ENCODE measurements around the gene HSPA1B.
"Not testable (repeated sequence)": the region's sequence is repeated elsewhere in the genome, so short reads cannot be mapped to it uniquely, and the experiment has no call there.

HSPA1B gene

GRCh38 chr6:31861150-31861549 is 33.6 kb downstream of the HSPA1B start:
- DNase-seq = no peak

GRCh38 chr6:31861919-31862343 is 34.4 kb downstream of the HSPA1B start:
- DNase-seq = no peak

GRCh38 chr6:31862344-31863235 is 35.1 kb downstream of the HSPA1B start, which contains the start of gene NEU1:
NEU1 (minus strand) TSS chr6:31862821; CDS start chr6:31862776, 45 bp downstream.
- peak; percentile 97 to 100 (median 99) for DNase-seq

- DNase-seq = not testable (repeated sequence)
Observed at GRCh38 chr6:31864123-31864562, 36.6 kb downstream of the HSPA1B start.

GRCh38 chr6:31864818-31865204 is 37.3 kb downstream of the HSPA1B start:
- no peak for DNase-seq

- DNase-seq = no peak
Observed at GRCh38 chr6:31865205-31866118, 37.9 kb downstream of the HSPA1B start.

- DNase-seq = not testable (repeated sequence)
Observed at GRCh38 chr6:31868658-31868971, 41.1 kb downstream of the HSPA1B start.

- DNase-seq = no peak
Observed at GRCh38 chr6:31869343-31869742, 41.8 kb downstream of the HSPA1B start.

- no peak for DNase-seq
Observed at GRCh38 chr6:31870385-31870921, 42.9 kb downstream of the HSPA1B start.

GRCh38 chr6:31871046-31871659 is 43.6 kb downstream of the HSPA1B start:
- no peak for DNase-seq

- no peak for DNase-seq
Observed at GRCh38 chr6:31874084-31874670, 46.6 kb downstream of the HSPA1B start.

GRCh38 chr6:31874836-31875572 is 47.5 kb downstream of the HSPA1B start:
- DNase-seq = no peak

GRCh38 chr6:31875877-31876276 is 48.3 kb downstream of the HSPA1B start:
- DNase-seq = no peak

- no peak for DNase-seq
Observed at GRCh38 chr6:31876357-31876756, 48.8 kb downstream of the HSPA1B start.

GRCh38 chr6:31877125-31877650 is 49.6 kb downstream of the HSPA1B start:
- no peak for DNase-seq

- DNase-seq = no peak
Observed at GRCh38 chr6:31877651-31878161, 50.2 kb downstream of the HSPA1B start.

GRCh38 chr6:31878222-31878621 is 50.7 kb downstream of the HSPA1B start:
- no peak for DNase-seq

- no peak for DNase-seq
Observed at GRCh38 chr6:31878726-31879125, 51.2 kb downstream of the HSPA1B start, which contains the start of gene SLC44A4. SLC44A4 (minus strand) TSS chr6:31878997; CDS start chr6:31878980, 17 bp downstream.

GRCh38 chr6:31879143-31879542 is 51.6 kb downstream of the HSPA1B start:
- DNase-seq = no peak
